DND-41 (cell line): ENCODE results near the gene MYO16.

Experiments
- EZH2 ChIP-seq: IDR thresholded peaks from 3 replicates; pipeline ENCODE4 v1.6.1; 2012; ENCODE audit warnings: borderline replicate concordance, low read depth, mild to moderate bottlenecking, moderate library complexity, low read length, inconsistent platforms; ENCODE audit not compliant: severe bottlenecking
- TF ChIP-seq, protein P1 (sequence below): IDR thresholded peaks from 2 replicates; pipeline ENCODE4 v1.5.1; 2012; ENCODE audit warnings: borderline replicate concordance, low read length, moderate library complexity, mild to moderate bottlenecking; ENCODE audit not compliant: poor library complexity, severe bottlenecking; ENCODE audit errors: extremely low read depth

DNA sequence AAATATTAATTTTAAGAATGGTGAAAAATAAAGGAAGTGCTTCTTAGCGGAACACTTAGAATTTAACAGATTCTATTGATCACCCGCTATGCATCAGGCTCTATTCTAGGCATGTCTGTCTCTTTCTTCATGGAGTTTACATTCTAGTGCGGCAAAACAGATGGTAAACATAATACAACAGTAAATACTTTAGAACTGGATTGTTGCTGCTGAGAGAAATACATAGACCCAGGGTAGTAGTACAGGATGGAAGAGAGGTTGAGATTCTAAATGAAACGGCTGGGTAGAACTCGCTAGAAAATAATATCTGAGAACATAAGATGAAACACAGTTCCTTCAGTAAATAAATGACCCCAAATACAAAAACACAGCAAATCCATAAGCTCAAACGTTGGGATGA, 498.7 kb downstream of the MYO16 start:
- TF ChIP-seq, protein P1, sequence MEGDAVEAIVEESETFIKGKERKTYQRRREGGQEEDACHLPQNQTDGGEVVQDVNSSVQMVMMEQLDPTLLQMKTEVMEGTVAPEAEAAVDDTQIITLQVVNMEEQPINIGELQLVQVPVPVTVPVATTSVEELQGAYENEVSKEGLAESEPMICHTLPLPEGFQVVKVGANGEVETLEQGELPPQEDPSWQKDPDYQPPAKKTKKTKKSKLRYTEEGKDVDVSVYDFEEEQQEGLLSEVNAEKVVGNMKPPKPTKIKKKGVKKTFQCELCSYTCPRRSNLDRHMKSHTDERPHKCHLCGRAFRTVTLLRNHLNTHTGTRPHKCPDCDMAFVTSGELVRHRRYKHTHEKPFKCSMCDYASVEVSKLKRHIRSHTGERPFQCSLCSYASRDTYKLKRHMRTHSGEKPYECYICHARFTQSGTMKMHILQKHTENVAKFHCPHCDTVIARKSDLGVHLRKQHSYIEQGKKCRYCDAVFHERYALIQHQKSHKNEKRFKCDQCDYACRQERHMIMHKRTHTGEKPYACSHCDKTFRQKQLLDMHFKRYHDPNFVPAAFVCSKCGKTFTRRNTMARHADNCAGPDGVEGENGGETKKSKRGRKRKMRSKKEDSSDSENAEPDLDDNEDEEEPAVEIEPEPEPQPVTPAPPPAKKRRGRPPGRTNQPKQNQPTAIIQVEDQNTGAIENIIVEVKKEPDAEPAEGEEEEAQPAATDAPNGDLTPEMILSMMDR = no peak
- TF ChIP-seq EZH2 = no peak
